Measurements from ENCODE around the gene OR6N1. TPM values are rescaled to one million over a fixed set of nuclear protein-coding genes. Genes with fewer than 3 reads are reported as not detected.

OR6N1 gene
- total RNA-seq, 4 donors from 2014 or later, result not detected

DNA sequence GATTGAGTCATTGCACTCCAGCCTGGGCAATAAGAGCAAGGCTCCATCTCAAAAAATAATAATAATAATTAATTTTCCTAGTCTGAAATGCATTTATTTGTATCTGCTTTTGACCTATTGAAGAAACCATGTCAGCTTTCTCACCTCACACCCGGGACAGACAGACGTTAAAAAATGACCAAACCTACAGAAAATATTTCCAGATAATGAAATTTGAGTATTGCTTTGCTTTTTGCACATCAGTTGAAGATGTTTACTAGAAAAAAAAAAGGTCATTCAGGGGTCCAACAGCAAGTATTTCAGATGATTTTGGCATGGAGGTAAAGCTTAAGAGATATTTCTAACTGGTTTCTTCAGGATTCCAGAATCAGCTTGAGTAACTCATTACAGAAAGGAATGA, 17.6 kb downstream of the OR6N1 start, which contains the start of gene OR6K6:
OR6K6 (plus strand) TSS at position 301 of the 400 bp plus-strand sequence. CDS start 168 bp downstream, outside the sequence.
- Histone ChIP-seq H3K36me3 (no peaks in the 10 kb centered on the region), H3K4me1 (no peaks in the 10 kb centered on the region), H3K4me3 (no peak within 1 kb of the TSS), H3K27ac (no peak within 1 kb of the TSS), H3K9me3 (no peaks in the 10 kb centered on the region), H3K27me3 (no peaks in the 10 kb centered on the region)
- TF ChIP-seq EP300 (IDR thresholded peaks at IDR 0.05) (no peak), POLR2A (IDR thresholded peaks at IDR 0.05) (no peak)
- TF ChIP-seq, protein P1, sequence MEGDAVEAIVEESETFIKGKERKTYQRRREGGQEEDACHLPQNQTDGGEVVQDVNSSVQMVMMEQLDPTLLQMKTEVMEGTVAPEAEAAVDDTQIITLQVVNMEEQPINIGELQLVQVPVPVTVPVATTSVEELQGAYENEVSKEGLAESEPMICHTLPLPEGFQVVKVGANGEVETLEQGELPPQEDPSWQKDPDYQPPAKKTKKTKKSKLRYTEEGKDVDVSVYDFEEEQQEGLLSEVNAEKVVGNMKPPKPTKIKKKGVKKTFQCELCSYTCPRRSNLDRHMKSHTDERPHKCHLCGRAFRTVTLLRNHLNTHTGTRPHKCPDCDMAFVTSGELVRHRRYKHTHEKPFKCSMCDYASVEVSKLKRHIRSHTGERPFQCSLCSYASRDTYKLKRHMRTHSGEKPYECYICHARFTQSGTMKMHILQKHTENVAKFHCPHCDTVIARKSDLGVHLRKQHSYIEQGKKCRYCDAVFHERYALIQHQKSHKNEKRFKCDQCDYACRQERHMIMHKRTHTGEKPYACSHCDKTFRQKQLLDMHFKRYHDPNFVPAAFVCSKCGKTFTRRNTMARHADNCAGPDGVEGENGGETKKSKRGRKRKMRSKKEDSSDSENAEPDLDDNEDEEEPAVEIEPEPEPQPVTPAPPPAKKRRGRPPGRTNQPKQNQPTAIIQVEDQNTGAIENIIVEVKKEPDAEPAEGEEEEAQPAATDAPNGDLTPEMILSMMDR (IDR thresholded peaks at IDR 0.05), result no peak
- WGBS, 2 donors, result 75 to 76% methylated on average over 2 of the region's 2 CpGs
- no peak for DNase-seq (ENCODE audit: low spot score in 2 of 2)

GRCh38 chr1:158752155-158752712, 19.8 kb downstream of the OR6N1 start:
- Histone ChIP-seq H3K4me3 (no peak overlapping the region), H3K27me3 (no peaks in the 10 kb centered on the region), H3K36me3 (no peaks in the 10 kb centered on the region), H3K4me1 (no peaks in the 10 kb centered on the region), H3K9me3 (no peaks in the 10 kb centered on the region), H3K27ac (no peak overlapping the region)
- TF ChIP-seq POLR2A (IDR thresholded peaks at IDR 0.05) (no peak), EP300 (IDR thresholded peaks at IDR 0.05) (no peak)
- TF ChIP-seq, protein P1 (IDR thresholded peaks at IDR 0.05), result no peak
- DNase-seq (ENCODE audit: low spot score in 2 of 2), result no peak
- 90 to 91% methylated on average over 9 of the region's 9 CpGs for WGBS, 2 donors

DNA sequence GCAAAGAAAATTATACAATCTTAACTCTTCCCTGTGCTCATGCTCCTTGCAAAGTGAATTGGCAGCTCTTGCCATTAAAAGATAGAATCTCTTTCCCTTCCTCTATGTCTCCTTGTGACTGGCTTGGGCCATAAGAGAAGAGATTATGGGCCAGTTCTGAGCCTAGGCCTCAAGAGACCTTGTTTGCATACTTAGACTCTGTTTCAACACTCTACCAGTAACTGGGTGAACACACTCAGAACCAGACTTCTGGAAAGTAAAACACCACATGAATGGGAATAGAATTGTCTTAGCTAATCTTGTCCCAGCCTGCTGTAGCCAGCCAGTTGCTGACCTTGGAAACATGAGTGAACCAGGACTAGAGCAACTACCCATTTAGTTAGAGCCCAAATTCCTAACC, 36.1 kb downstream of the OR6N1 start:
- Histone ChIP-seq H3K27me3 (no peaks in the 10 kb centered on the region), H3K27ac (no peak overlapping the region), H3K4me1 (no peaks in the 10 kb centered on the region), H3K4me3 (no peak overlapping the region), H3K9me3 (no peaks in the 10 kb centered on the region), H3K36me3 (no peaks in the 10 kb centered on the region)
- TF ChIP-seq EP300 (IDR thresholded peaks at IDR 0.05), result no peak
- TF ChIP-seq, protein P1 (IDR thresholded peaks at IDR 0.05), result no peak
- no peak for DNase-seq (ENCODE audit: low spot score in 2 of 2)

DNA sequence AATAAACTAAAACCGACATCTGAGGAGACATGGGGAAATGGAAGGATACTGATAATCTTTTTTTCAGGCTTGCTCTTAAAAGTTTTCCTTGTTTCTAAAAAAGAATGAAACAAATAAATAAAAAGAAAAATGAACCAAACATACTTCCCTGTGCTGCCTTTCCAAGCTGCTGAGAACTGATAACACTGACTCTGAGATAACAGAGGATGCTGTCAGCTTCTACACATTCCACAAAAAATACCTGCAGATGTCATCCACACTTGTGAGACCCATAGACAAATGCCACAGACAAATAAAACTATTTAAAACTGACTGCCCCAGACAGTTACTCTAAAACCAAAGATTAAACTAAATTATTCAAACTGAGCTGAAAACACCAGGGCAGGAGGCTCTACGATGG, 39.5 kb downstream of the OR6N1 start:
- TF ChIP-seq, protein P1 (IDR thresholded peaks at IDR 0.05), result no peak
- TF ChIP-seq POLR2A (IDR thresholded peaks at IDR 0.05) (no peak), EP300 (IDR thresholded peaks at IDR 0.05) (no peak)
- 66 to 78% methylated on average over 2 of the region's 2 CpGs for WGBS, 2 donors

DNA sequence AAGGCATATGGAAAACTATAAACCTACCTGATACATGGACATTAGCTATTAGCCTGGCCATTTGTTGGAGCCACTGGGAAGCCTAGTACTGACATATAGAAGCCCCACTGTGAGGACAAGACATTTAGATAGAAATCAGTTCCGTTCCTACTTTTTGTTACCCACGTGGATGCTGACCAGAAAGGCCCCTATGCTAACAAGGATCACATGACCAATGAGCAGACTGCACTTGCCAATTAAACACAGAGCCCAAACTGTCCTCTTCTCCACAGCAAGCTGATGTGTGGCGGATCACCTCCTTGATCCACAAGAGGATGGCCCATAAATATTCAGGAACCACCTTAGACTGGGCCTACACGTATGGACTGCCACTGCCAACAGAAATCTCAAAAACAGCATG, 40.3 kb downstream of the OR6N1 start:
- 80 to 81% methylated on average over 4 of the region's 4 CpGs for WGBS, 2 donors

More for the DNA sequence above, 39.5 kb downstream of the OR6N1 start:
- Histone ChIP-seq H3K9me3 (no peaks in the 10 kb centered on the region), H3K27ac (no peak overlapping the region), H3K36me3 (no peaks in the 10 kb centered on the region), H3K4me1 (no peaks in the 10 kb centered on the region), H3K27me3 (no peaks in the 10 kb centered on the region), H3K4me3 (no peak overlapping the region)
- no peak for DNase-seq (ENCODE audit: low spot score in 2 of 2)

More for the DNA sequence above, 40.3 kb downstream of the OR6N1 start:
- no peak for TF ChIP-seq POLR2A (IDR thresholded peaks at IDR 0.05)
- TF ChIP-seq, protein P1 (IDR thresholded peaks at IDR 0.05), result no peak
- TF ChIP-seq EP300 (IDR thresholded peaks at IDR 0.05), result no peak
- Histone ChIP-seq H3K27me3 (no peaks in the 10 kb centered on the region), H3K4me1 (no peaks in the 10 kb centered on the region), H3K36me3 (no peaks in the 10 kb centered on the region), H3K9me3 (no peaks in the 10 kb centered on the region), H3K27ac (no peak overlapping the region), H3K4me3 (no peak overlapping the region)
- no peak for DNase-seq (ENCODE audit: low spot score in 2 of 2)

Data from tibial nerve (tissue), 4 donors.